ENCODE data around the gene WDR82.

WDR82 gene

GRCh38 chr3:52270252-52270754 lies 8.1 kb downstream of the WDR82 start:
- H3K27ac Mint-ChIP-seq: peak overlapping the region; percentile 45
- DNase-seq: no peak
- no peaks in the 10 kb centered on the region for H3K27me3 Mint-ChIP-seq (ENCODE audit: low read depth, poor library complexity)
- H3K36me3 Mint-ChIP-seq (ENCODE audit: low read depth): peaks cover 76% of the 10 kb centered on the region
- H3K4me1 Mint-ChIP-seq: peaks cover 11% of the 10 kb centered on the region
- TF ChIP-seq, protein P1, sequence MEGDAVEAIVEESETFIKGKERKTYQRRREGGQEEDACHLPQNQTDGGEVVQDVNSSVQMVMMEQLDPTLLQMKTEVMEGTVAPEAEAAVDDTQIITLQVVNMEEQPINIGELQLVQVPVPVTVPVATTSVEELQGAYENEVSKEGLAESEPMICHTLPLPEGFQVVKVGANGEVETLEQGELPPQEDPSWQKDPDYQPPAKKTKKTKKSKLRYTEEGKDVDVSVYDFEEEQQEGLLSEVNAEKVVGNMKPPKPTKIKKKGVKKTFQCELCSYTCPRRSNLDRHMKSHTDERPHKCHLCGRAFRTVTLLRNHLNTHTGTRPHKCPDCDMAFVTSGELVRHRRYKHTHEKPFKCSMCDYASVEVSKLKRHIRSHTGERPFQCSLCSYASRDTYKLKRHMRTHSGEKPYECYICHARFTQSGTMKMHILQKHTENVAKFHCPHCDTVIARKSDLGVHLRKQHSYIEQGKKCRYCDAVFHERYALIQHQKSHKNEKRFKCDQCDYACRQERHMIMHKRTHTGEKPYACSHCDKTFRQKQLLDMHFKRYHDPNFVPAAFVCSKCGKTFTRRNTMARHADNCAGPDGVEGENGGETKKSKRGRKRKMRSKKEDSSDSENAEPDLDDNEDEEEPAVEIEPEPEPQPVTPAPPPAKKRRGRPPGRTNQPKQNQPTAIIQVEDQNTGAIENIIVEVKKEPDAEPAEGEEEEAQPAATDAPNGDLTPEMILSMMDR (IDR thresholded peaks at IDR 0.05): no peak
- peaks cover 4% of the 10 kb centered on the region for H3K9me3 Mint-ChIP-seq
- no peak overlapping the region for H3K4me3 Mint-ChIP-seq

DNA sequence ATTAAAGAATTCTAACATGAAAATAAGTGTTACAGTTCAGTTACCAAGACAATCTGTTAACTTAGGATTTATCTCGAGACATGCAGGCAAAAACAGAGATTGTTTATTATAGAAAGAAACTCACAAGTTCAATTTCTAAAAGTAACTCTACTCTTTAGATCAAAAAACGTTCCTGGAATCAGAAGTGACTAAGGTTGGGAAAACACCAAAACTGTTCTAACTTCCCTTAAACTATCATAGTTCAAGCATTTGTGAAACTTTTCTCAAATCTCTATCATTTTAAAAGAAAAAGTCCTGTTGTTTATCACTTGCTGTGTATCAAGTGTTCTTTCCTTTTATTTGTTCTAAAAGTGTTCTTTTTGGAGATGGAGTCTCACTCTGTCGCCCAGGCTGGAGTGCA lies 8.7 kb downstream of the WDR82 start:
- no peak overlapping the region for H3K27ac Mint-ChIP-seq
- H3K9me3 Mint-ChIP-seq: peaks cover 4% of the 10 kb centered on the region
- no peaks in the 10 kb centered on the region for H3K27me3 Mint-ChIP-seq (ENCODE audit: low read depth, poor library complexity)
- no peak for DNase-seq
- peaks cover 76% of the 10 kb centered on the region for H3K36me3 Mint-ChIP-seq (ENCODE audit: low read depth)
- no peak overlapping the region for H3K4me3 Mint-ChIP-seq
- peaks cover 11% of the 10 kb centered on the region for H3K4me1 Mint-ChIP-seq
- TF ChIP-seq, protein P1 (IDR thresholded peaks at IDR 0.05): no peak

DNA sequence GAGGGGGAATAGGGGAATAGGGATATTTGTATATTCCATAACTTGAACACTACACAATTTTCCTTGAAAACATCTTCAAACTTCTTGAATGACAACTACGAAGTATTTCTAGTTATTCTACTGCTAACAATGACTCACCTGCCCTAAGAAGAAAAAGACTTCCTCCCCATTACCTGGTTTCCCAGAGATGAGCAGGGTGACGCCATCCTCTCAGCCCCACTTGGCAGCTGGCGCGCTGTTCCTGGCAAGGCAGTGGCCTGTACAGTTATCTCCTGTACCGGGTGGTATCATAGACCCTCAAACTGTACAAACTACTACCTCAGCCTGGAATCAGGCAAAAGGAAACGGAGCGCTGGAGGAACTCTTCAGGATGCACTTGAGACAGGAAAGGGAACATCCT lies 10.4 kb downstream of the WDR82 start:
- no peaks in the 10 kb centered on the region for H3K27me3 Mint-ChIP-seq (ENCODE audit: low read depth, poor library complexity)
- no peak overlapping the region for H3K27ac Mint-ChIP-seq
- H3K4me3 Mint-ChIP-seq: no peak overlapping the region

DNA sequence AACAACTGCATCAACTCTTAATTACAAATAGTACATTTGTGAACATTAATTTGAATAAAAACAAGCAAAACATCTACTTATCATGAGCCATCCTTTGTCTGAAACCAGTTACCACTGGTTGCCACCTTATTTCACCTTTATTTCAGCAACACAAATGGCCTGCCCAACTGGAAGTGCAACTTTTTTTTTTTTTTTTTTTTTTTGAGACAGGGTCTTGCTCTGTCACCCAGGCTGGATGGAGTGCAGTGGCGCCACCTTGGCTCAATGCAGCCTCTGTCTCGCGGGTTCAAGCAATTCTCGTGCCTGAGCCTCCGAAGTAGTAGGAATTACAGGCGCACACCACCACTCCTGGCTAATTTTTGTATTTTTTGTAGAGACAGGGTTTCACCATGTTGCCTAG lies 13.1 kb downstream of the WDR82 start:
- no peak overlapping the region for H3K27ac Mint-ChIP-seq
- H3K4me3 Mint-ChIP-seq: no peak overlapping the region
- TF ChIP-seq, protein P1 (IDR thresholded peaks at IDR 0.05): no peak
- H3K36me3 Mint-ChIP-seq (ENCODE audit: low read depth): peaks cover 80% of the 10 kb centered on the region
- H3K4me1 Mint-ChIP-seq: peaks cover 1% of the 10 kb centered on the region
- H3K9me3 Mint-ChIP-seq: no peaks in the 10 kb centered on the region
- DNase-seq: no peak
- H3K27me3 Mint-ChIP-seq (ENCODE audit: low read depth, poor library complexity): no peaks in the 10 kb centered on the region

More for the DNA sequence above, 10.4 kb downstream of the WDR82 start:
- Mint-ChIP-seq H3K9me3 (no peaks in the 10 kb centered on the region), H3K36me3 (ENCODE audit: low read depth) (peaks cover 76% of the 10 kb centered on the region), H3K4me1 (peaks cover 6% of the 10 kb centered on the region)
- no peak for DNase-seq
- TF ChIP-seq, protein P1 (IDR thresholded peaks at IDR 0.05): no peak

DNA sequence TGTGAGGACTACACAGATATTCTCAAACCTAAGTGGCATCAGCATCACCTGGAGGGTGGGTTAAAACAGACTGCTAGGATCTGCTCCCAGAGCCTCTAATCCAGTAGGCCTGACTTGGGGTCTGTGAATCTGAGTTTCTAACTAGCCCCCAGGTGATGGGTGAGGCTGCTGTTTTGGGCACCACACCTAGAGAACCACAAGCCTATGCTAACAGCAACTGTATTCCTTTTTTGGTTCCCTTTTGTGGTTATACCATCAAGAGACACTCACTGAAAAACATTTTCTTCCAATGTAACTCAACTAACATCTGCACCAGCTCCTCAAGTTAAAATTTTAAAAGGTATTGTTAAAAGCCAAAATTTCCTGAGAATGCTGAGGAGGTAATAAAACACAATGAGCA lies 16.0 kb downstream of the WDR82 start:
- no peak overlapping the region for H3K27ac Mint-ChIP-seq
- H3K9me3 Mint-ChIP-seq: no peaks in the 10 kb centered on the region
- no peak overlapping the region for H3K4me3 Mint-ChIP-seq
- H3K36me3 Mint-ChIP-seq (ENCODE audit: low read depth): peaks cover 93% of the 10 kb centered on the region
- DNase-seq: no peak
- no peaks in the 10 kb centered on the region for H3K4me1 Mint-ChIP-seq
- peaks cover 2% of the 10 kb centered on the region for H3K27me3 Mint-ChIP-seq (ENCODE audit: low read depth, poor library complexity)
- TF ChIP-seq, protein P1 (IDR thresholded peaks at IDR 0.05): no peak

GRCh38 chr3:52259448-52259847 lies 19.0 kb downstream of the WDR82 start:
- TF ChIP-seq, protein P1 (IDR thresholded peaks at IDR 0.05): no peak
- DNase-seq: no peak
- Mint-ChIP-seq H3K4me3 (no peak overlapping the region), H3K27ac (no peak overlapping the region), H3K9me3 (no peaks in the 10 kb centered on the region), H3K4me1 (peaks cover 3% of the 10 kb centered on the region), H3K27me3 (ENCODE audit: low read depth, poor library complexity) (peaks cover 3% of the 10 kb centered on the region), H3K36me3 (ENCODE audit: low read depth) (peaks cover 86% of the 10 kb centered on the region)
